ENCODE measurements around the gene RAD17.
A peak's percentile ranks its signal among the peaks of the same experiment; 100 is the strongest.
"Not testable (repeated sequence)": the region's sequence is repeated elsewhere in the genome, so short reads cannot be mapped to it uniquely, and the experiment has no call there.

RAD17 gene

DNA sequence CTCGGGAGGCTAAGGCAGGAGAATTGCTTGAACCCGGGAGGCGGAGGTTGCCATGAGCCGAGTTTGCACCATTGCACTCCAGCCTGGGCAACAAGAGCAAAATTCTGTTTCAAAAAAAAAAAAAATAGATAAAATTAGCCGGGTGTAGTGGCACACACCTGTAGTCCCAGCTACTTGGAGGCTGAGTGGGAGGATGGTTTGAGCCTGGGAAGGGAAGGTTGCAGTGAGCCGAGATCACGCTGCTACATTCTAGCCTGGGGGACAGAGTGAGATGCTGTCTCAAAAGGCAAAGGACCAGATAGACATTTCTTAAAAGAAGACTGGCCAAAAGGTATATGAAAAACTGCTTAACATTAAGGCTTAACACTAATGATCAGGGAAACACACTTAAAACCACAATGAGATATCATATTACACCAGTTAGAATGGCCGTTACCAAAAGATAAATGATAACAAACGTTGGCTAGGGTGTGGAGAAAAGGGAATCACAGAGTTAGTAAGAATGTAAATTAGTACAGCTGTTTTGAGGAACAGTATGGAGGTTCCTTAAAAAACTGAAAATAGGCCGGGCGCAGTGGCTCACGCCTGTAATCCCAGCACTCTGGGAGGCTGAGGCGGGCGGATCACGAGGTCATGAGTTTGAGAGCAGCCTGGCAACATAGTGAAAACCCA, 35.2 kb downstream of the RAD17 start:
- H3K36me3 ChIP-seq (ENCODE audit: control insufficient read depth, insufficient read depth, low read length, severe bottlenecking), result peaks cover 51% of the 10 kb centered on the region
- no peaks in the 10 kb centered on the region for H3K4me1 ChIP-seq (ENCODE audit: control insufficient read depth, insufficient read depth, low read length)
- no peak overlapping the region for H3K4me3 ChIP-seq (ENCODE audit: low read length)
- H3K9ac ChIP-seq (ENCODE audit: low read length), result no peak overlapping the region
- DNase-seq (ENCODE audit: low read depth), result no peak
- no peaks in the 10 kb centered on the region for H3K27me3 ChIP-seq (replicated peaks; ENCODE audit: control insufficient read depth, insufficient read depth, low read length)
- no peaks in the 10 kb centered on the region for H3K9me3 ChIP-seq (ENCODE audit: control insufficient read depth, low read length)

DNA sequence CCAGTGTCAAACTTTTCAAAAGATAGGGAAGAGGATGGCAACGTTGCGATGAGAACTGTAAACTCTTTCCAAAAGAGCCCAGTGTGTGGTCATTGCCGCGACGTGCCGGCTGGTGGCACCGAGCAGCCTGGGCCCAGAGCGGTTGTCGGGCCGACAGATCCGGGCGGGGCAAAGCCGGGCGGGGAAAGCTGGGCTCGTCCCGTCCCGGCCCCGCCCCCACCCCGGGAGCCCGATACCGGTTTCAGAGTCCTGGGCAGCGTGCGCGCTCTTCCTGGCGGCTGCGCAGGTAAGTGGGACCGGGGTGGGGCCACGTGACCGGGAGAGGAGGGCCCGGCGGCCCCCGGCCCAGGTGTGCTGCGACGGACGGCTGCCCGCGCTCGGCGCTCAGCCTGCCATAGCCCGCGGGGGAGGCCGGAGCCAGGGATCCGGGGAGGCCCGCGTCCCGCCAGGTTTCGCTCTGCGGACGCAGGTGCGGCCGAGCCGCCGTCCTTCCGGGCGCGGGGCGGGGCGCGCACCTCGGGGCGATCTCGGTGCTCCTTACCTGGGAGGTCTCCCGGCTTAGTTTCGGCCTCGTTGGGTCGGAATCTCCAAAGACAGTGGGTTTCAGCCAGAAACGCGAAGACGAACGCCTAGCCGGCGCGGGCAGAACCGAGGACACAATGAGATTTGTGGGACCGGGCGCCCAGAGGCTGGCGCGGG, 45.4 kb downstream of the RAD17 start, which contains the start of gene MARVELD2:
TSS of gene MARVELD2 (plus strand) at position 232 of the 699 bp plus-strand sequence. CDS start 4,270 bp downstream, outside the sequence.
- no peaks in the 10 kb centered on the region for H3K9me3 ChIP-seq (ENCODE audit: control insufficient read depth, low read length)
- no peaks in the 10 kb centered on the region for H3K4me1 ChIP-seq (ENCODE audit: control insufficient read depth, insufficient read depth, low read length)
- peak within 1 kb of the TSS; percentile 27 for H3K4me3 ChIP-seq (ENCODE audit: low read length)
- H3K9ac ChIP-seq (ENCODE audit: low read length), result no peak within 1 kb of the TSS
- H3K27me3 ChIP-seq (replicated peaks; ENCODE audit: control insufficient read depth, insufficient read depth, low read length), result no peaks in the 10 kb centered on the region
- H3K36me3 ChIP-seq (ENCODE audit: control insufficient read depth, insufficient read depth, low read length, severe bottlenecking), result peaks cover 45% of the 10 kb centered on the region
- DNase-seq (ENCODE audit: low read depth), result peak; percentile 81

DNA sequence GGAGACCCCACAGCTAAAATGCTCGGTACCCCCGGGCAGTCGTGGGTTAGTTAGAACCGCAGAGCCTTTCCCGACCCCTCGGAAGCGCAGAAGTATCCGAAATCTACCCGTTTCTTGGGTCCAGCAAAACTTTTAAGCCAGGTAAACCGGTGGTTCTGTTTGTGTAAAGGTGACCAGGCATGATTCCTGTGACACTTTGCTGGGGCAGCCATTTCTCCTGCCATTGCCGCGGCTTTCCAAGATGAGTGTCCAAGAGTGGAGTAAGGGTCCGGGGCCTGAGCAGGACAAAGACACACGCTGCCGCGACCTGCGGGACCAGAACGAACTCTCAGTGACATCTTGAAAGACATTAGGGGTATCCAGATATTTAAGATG, 46.0 kb downstream of the RAD17 start:
- Histone ChIP-seq H3K4me1 (ENCODE audit: control insufficient read depth, insufficient read depth, low read length) (no peaks in the 10 kb centered on the region), H3K27me3 (replicated peaks; ENCODE audit: control insufficient read depth, insufficient read depth, low read length) (no peaks in the 10 kb centered on the region), H3K9me3 (ENCODE audit: control insufficient read depth, low read length) (no peaks in the 10 kb centered on the region), H3K4me3 (ENCODE audit: low read length) (no peak overlapping the region), H3K9ac (ENCODE audit: low read length) (no peak overlapping the region), H3K36me3 (ENCODE audit: control insufficient read depth, insufficient read depth, low read length, severe bottlenecking) (peaks cover 43% of the 10 kb centered on the region)
- DNase-seq (ENCODE audit: low read depth), result no peak

DNA sequence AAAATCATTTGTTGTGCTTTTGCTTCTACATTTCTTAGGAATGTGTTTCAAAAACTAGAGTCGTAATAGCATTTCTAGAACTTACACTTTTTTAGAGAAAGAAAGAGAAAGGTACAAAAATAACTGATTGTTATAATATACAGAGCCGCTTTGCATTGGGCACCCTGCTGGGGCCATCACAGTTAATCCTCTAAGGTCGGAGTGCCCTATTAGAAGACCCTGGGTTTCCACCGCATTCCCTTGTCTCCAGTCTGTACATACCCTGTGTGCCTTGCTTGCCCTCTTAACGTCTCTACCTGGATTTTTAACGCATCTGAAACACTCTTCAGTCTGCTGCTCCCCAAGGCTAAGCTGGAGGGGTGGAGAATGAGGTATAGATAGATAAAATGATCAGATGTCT, 46.6 kb downstream of the RAD17 start:
- H3K27me3 ChIP-seq (replicated peaks; ENCODE audit: control insufficient read depth, insufficient read depth, low read length), result no peaks in the 10 kb centered on the region
- H3K9ac ChIP-seq (ENCODE audit: low read length), result no peak overlapping the region
- no peaks in the 10 kb centered on the region for H3K4me1 ChIP-seq (ENCODE audit: control insufficient read depth, insufficient read depth, low read length)
- no peaks in the 10 kb centered on the region for H3K9me3 ChIP-seq (ENCODE audit: control insufficient read depth, low read length)
- no peak overlapping the region for H3K4me3 ChIP-seq (ENCODE audit: low read length)
- DNase-seq (ENCODE audit: low read depth), result no peak
- peaks cover 42% of the 10 kb centered on the region for H3K36me3 ChIP-seq (ENCODE audit: control insufficient read depth, insufficient read depth, low read length, severe bottlenecking)

DNA sequence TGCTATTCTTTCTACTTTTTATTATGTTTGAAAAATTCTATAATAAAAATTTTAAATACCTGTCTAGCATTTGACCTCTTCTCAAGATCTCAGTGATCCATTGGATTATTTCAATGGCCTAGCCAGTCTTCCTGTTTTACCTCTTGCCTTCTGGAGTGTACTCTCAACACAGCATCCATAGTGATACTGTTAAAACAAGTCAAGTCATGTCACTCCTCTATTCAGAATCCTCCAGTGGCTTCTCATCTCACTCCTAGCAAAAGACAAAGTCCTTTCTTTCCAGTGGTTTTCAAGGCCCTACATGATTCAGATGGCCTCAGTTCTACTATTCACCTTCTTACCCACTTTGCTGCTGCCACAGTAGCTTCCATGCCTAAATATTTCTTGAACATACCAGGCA, 47.1 kb downstream of the RAD17 start:
- DNase-seq (ENCODE audit: low read depth), result no peak
- peaks cover 37% of the 10 kb centered on the region for H3K36me3 ChIP-seq (ENCODE audit: control insufficient read depth, insufficient read depth, low read length, severe bottlenecking)
- no peak overlapping the region for H3K4me3 ChIP-seq (ENCODE audit: low read length)
- H3K27me3 ChIP-seq (replicated peaks; ENCODE audit: control insufficient read depth, insufficient read depth, low read length), result no peaks in the 10 kb centered on the region
- no peaks in the 10 kb centered on the region for H3K4me1 ChIP-seq (ENCODE audit: control insufficient read depth, insufficient read depth, low read length)
- no peak overlapping the region for H3K9ac ChIP-seq (ENCODE audit: low read length)
- H3K9me3 ChIP-seq (ENCODE audit: control insufficient read depth, low read length), result no peaks in the 10 kb centered on the region

GRCh38 chr5:69418554-69418953, 48.9 kb downstream of the RAD17 start:
- H3K36me3 ChIP-seq (ENCODE audit: control insufficient read depth, insufficient read depth, low read length, severe bottlenecking), result peaks cover 30% of the 10 kb centered on the region
- no peaks in the 10 kb centered on the region for H3K4me1 ChIP-seq (ENCODE audit: control insufficient read depth, insufficient read depth, low read length)
- no peaks in the 10 kb centered on the region for H3K9me3 ChIP-seq (ENCODE audit: control insufficient read depth, low read length)
- no peaks in the 10 kb centered on the region for H3K27me3 ChIP-seq (replicated peaks; ENCODE audit: control insufficient read depth, insufficient read depth, low read length)
- no peak for DNase-seq (ENCODE audit: low read depth)
- H3K9ac ChIP-seq (ENCODE audit: low read length), result no peak overlapping the region
- H3K4me3 ChIP-seq (ENCODE audit: low read length), result no peak overlapping the region

DNA sequence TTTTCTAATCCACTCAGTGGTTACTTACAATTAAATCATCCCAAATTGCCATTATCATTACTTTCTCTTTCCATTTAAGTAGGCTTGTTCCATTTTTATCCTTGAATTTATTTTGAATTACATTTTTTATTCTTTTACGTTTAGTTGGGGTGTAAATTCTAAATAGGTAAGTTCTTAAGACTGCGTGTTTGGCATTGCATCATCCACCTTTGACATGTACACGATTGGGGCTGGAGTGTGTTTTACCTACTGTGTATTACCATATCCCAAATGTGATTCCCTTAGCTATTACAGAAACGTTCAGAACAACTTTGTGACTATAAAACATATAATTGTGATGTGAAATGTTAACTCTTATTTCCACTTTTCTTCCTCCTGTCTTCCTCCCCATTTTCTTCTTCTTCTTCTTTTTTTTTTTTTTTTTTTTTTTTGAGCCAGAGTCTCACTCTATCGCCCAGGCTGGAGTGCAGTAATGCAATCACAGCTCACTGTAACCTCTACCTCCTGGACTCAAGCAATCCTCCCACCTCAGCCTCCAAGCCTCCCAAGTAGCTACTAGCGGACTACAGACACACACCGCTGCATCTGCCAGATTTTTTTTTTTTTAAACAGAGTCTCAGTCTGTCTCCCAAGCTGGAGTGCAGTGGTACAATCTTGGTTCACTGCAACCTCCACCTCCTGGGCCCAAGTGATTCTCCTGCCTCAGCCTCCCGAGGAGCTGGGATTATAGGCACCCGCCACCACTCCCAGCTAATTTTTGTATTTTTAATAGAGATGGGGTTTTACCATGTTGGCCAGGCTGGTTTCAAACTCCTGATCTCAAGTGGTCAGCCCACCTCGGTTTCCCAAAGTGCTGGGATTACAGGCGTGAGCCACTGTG, 62.0 kb downstream of the RAD17 start:
- H3K27me3 ChIP-seq (replicated peaks; ENCODE audit: control insufficient read depth, insufficient read depth, low read length), result no peaks in the 10 kb centered on the region
- H3K4me3 ChIP-seq (ENCODE audit: low read length), result no peak overlapping the region
- no peak overlapping the region for H3K9ac ChIP-seq (ENCODE audit: low read length)
- H3K4me1 ChIP-seq (ENCODE audit: control insufficient read depth, insufficient read depth, low read length), result peaks cover 7% of the 10 kb centered on the region
- DNase-seq (ENCODE audit: low read depth), result no peak
- no peaks in the 10 kb centered on the region for H3K9me3 ChIP-seq (ENCODE audit: control insufficient read depth, low read length)
- H3K36me3 ChIP-seq (ENCODE audit: control insufficient read depth, insufficient read depth, low read length, severe bottlenecking), result no peaks in the 10 kb centered on the region

- Histone ChIP-seq H3K9me3 (ENCODE audit: control insufficient read depth, low read length) (no peaks in the 10 kb centered on the region), H3K36me3 (ENCODE audit: control insufficient read depth, insufficient read depth, low read length, severe bottlenecking) (no peaks in the 10 kb centered on the region), H3K9ac (ENCODE audit: low read length) (no peak overlapping the region), H3K4me1 (ENCODE audit: control insufficient read depth, insufficient read depth, low read length) (peaks cover 7% of the 10 kb centered on the region), H3K27me3 (replicated peaks; ENCODE audit: control insufficient read depth, insufficient read depth, low read length) (no peaks in the 10 kb centered on the region), H3K4me3 (ENCODE audit: low read length) (no peak overlapping the region)
- DNase-seq (ENCODE audit: low read depth), result no peak
Measured at GRCh38 chr5:69432412-69433206, 63.0 kb downstream of the RAD17 start.

- peak; percentile 68 for DNase-seq (ENCODE audit: low read depth)
Measured at GRCh38 chr5:69435276-69435884, 65.8 kb downstream of the RAD17 start.

DNA sequence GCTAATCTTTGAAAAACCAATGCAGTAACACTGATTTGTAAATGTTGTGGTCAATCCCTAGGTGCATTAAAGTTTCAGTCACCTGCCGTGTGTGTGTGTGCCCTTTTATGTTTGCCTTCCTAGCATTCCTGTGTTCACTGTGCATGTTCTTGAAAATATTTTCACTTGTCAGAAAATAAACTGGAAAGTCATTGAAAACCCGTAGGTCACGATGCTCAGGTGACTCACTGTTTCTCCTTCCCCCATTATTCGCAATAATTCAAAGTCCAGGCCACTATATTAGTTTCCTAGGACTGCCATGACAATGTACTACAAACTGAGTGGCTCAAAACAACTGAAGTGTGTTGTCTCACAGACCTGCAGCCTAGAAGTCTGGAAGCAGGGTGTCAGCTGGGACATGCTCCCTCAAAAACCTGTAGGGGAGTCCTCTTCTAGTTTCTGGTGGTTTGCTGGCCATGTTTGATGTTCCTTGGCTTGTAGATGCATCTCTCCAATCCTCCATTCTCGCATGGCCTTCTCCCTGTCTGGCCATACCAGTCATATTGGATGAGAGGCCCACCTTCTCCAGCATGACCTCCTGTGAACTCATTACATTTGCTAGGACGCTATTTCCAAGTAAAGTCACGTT, 74.6 kb downstream of the RAD17 start:
- DNase-seq (ENCODE audit: low read depth), result no peak
- Histone ChIP-seq H3K4me3 (ENCODE audit: low read length) (no peak overlapping the region), H3K27me3 (replicated peaks; ENCODE audit: control insufficient read depth, insufficient read depth, low read length) (no peaks in the 10 kb centered on the region), H3K4me1 (ENCODE audit: control insufficient read depth, insufficient read depth, low read length) (no peaks in the 10 kb centered on the region), H3K36me3 (ENCODE audit: control insufficient read depth, insufficient read depth, low read length, severe bottlenecking) (no peaks in the 10 kb centered on the region), H3K9ac (ENCODE audit: low read length) (no peak overlapping the region), H3K9me3 (ENCODE audit: control insufficient read depth, low read length) (no peaks in the 10 kb centered on the region)

More at GRCh38 chr5:69435276-69435884, 65.8 kb downstream of the RAD17 start:
- not testable (repeated sequence) for H3K27me3 ChIP-seq (replicated peaks; ENCODE audit: control insufficient read depth, insufficient read depth, low read length); H3K9me3 ChIP-seq (ENCODE audit: control insufficient read depth, low read length); H3K4me1 ChIP-seq (ENCODE audit: control insufficient read depth, insufficient read depth, low read length); H3K36me3 ChIP-seq (ENCODE audit: control insufficient read depth, insufficient read depth, low read length, severe bottlenecking); H3K4me3 ChIP-seq (ENCODE audit: low read length); H3K9ac ChIP-seq (ENCODE audit: low read length)
